Left ventricle myocardium inferior (tissue), 1 donor: ENCODE data around the gene GART. TPM values are rescaled to one million over a fixed set of nuclear protein-coding genes. Genes with fewer than 3 reads are reported as not detected.

Experiments
- DNase-seq: peaks from one replicate; pipeline ENCODE4 v3.0.0-alpha.2; 2020
- H3K27ac ChIP-seq: fragments of 200-600 bp; replicated peaks from 2 replicates; pipeline ENCODE4 v1.8.0; 2021
- H3K27me3 ChIP-seq: fragments of 200-600 bp; 2 replicates; pipeline ENCODE4 v1.8.0; 2021; ENCODE audit warnings: low read depth
- H3K36me3 ChIP-seq: fragments of 200-600 bp; 2 replicates; pipeline ENCODE4 v1.8.0; 2021
- H3K4me1 ChIP-seq: fragments of 200-600 bp; 2 replicates; pipeline ENCODE4 v1.8.0; 2021
- H3K4me3 ChIP-seq: fragments of 200-600 bp; 2 replicates; pipeline ENCODE4 v1.8.0; 2021; ENCODE audit warnings: mild to moderate bottlenecking, moderate library complexity
- H3K9me3 ChIP-seq: fragments of 200-600 bp; replicated peaks from 2 replicates; pipeline ENCODE4 v1.8.0; 2021
- intact Hi-C: fragments of 100-400 bp; cut with micrococcal nuclease; formaldehyde crosslinking; loops from one replicate; pipeline ENCODE4 v1.11.0; 2022
- total RNA-seq: library from RNA; stranded (reverse); fragmentation: NEBNext Ultra II Directional; extraction: Animal tissue kit (Norgen Biotek cat#: 25700); gene quantifications from one replicate; pipeline ENCODE4 v1.2.1, GENCODE V29; 2021
- TF ChIP-seq, protein P1 (sequence below): fragments of 200-600 bp; IDR thresholded peaks from 2 replicates; pipeline ENCODE4 v1.8.0; 2021; ENCODE audit warnings: antibody characterized with exemption, mild to moderate bottlenecking, borderline replicate concordance
- donor health status: DM: no; HTN: yes; CAD: no; lungs with severe emphysema.

The GART gene
- total RNA-seq, 1 donor from 2014 or later = 41.5 TPM

DNA sequence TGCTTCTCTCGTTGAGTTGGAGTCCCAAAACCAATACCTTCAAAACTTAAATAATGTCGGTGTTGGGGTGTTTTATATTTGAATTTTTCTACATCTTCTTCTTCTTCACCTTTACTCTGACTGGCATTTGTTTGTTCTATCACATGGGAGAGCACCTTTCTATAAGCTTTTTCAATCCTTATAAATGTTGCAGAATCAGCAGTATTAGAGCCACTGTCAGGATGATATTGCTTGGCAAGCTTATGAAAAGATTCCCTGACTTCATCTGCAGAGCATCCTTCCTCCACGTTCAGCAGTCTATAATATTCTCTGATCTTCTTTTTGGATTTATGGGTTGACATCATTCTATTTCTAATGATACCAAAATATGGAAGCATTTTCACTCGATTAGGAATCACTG, 53.0 kb downstream of the GART start:
- Histone ChIP-seq H3K27ac (no peak overlapping the region), H3K36me3 (no peaks in the 10 kb centered on the region), H3K9me3 (no peaks in the 10 kb centered on the region), H3K27me3 (no peaks in the 10 kb centered on the region), H3K4me3 (no peak overlapping the region), H3K4me1 (peaks cover 15% of the 10 kb centered on the region)
- no peak for DNase-seq
- intact Hi-C loops = no loop called here
- TF ChIP-seq, protein P1, sequence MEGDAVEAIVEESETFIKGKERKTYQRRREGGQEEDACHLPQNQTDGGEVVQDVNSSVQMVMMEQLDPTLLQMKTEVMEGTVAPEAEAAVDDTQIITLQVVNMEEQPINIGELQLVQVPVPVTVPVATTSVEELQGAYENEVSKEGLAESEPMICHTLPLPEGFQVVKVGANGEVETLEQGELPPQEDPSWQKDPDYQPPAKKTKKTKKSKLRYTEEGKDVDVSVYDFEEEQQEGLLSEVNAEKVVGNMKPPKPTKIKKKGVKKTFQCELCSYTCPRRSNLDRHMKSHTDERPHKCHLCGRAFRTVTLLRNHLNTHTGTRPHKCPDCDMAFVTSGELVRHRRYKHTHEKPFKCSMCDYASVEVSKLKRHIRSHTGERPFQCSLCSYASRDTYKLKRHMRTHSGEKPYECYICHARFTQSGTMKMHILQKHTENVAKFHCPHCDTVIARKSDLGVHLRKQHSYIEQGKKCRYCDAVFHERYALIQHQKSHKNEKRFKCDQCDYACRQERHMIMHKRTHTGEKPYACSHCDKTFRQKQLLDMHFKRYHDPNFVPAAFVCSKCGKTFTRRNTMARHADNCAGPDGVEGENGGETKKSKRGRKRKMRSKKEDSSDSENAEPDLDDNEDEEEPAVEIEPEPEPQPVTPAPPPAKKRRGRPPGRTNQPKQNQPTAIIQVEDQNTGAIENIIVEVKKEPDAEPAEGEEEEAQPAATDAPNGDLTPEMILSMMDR = no peak

DNA sequence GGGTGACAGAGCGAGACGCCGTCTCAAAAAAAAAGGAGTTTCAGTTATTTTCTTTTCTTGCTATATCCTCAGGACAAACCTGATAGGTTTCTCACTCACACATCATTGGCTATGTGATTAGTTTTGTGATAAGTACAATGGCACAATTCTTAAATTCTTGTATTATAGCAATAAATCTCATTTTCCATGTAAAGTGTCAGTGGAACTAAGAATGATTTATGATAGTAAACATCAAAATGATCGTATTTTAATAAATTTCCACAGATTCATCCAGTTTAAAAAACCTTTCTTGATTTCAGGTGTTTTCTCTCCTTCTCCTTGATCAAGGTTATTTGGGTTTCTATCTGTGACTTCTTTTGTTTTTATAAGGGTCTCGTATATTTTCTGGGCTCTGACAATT, 53.9 kb downstream of the GART start:
- intact Hi-C loops = no loop called here
- H3K9me3 ChIP-seq = no peaks in the 10 kb centered on the region
- no peak for DNase-seq

DNA sequence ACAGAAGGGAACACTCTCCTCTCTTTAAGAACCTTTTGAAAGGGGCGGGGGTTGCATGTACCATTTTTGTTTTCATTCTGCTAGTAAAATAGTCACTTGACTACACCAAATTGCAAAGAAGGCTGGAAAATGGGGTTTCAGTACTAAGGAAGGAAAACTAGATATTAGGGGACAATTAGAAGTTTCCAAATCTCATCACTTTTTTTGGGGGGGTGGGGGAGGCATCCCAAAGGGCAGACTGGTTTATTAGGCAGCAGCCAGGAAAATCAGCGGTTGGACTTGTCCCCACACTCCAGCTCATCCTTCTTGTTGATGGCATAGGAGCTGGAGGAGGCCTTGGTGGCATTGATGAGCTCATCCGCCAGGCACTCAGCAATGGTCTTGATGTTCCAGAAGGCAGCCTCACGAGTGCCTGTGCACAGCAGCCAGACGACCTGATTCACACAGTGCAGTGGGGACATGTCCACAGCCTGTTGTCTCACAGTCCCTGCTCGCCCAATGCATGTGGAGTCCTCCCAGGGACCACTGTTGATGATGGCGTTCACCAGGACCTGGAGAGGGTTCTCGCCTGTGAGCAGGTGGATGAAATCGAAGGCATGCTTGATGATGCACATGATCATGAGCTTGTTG, 60.5 kb downstream of the GART start:
- Histone ChIP-seq H3K27ac (no peak overlapping the region), H3K9me3 (no peaks in the 10 kb centered on the region), H3K4me3 (no peak overlapping the region), H3K4me1 (peaks cover 31% of the 10 kb centered on the region), H3K36me3 (no peaks in the 10 kb centered on the region), H3K27me3 (no peaks in the 10 kb centered on the region)
- DNase-seq = no peak
- intact Hi-C loops = no loop called here
- TF ChIP-seq, protein P1 = no peak

More for the DNA sequence above, 53.9 kb downstream of the GART start:
- TF ChIP-seq, protein P1 = no peak
- H3K27me3 ChIP-seq = no peaks in the 10 kb centered on the region
- H3K4me3 ChIP-seq = no peak overlapping the region
- no peaks in the 10 kb centered on the region for H3K36me3 ChIP-seq
- H3K27ac ChIP-seq = no peak overlapping the region
- H3K4me1 ChIP-seq = peaks cover 15% of the 10 kb centered on the region

DNA sequence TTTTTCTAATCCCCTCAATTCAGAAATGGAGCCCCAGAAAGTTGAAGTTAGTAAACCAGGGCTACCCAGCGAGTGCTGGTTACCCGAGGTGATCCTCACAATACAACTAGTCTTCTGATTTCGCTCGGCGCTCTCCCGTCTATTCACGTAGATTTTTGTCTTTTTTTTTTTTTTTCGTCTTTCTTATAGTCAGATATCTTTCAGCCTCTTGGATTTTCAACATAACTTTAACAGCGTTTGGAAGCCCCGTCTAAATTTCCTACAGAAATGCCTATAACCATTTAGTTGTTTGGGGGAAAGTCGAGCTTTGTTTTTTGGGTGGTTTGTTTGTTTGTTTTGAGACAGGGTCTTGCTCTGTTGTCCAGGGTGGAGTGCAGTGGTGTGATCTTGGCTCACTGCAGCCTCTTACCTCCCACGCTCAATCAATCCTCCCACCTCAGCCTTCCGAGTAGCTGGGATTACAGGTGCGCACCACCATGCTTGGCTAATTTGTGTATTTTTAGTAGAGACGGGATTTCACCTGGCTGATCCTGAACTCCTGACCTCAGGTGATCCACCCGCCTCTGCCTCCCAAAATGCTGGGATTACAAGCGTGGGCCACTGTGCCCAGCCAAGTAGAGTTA, 61.3 kb downstream of the GART start:
- intact Hi-C loops = no loop called here
- Histone ChIP-seq H3K27me3 (no peaks in the 10 kb centered on the region), H3K4me3 (peak overlapping the region; percentile 98), H3K27ac (peak overlapping the region; percentile 100), H3K36me3 (no peaks in the 10 kb centered on the region), H3K4me1 (peaks cover 31% of the 10 kb centered on the region), H3K9me3 (no peaks in the 10 kb centered on the region)
- TF ChIP-seq, protein P1 = no peak
- DNase-seq = no peak

DNA sequence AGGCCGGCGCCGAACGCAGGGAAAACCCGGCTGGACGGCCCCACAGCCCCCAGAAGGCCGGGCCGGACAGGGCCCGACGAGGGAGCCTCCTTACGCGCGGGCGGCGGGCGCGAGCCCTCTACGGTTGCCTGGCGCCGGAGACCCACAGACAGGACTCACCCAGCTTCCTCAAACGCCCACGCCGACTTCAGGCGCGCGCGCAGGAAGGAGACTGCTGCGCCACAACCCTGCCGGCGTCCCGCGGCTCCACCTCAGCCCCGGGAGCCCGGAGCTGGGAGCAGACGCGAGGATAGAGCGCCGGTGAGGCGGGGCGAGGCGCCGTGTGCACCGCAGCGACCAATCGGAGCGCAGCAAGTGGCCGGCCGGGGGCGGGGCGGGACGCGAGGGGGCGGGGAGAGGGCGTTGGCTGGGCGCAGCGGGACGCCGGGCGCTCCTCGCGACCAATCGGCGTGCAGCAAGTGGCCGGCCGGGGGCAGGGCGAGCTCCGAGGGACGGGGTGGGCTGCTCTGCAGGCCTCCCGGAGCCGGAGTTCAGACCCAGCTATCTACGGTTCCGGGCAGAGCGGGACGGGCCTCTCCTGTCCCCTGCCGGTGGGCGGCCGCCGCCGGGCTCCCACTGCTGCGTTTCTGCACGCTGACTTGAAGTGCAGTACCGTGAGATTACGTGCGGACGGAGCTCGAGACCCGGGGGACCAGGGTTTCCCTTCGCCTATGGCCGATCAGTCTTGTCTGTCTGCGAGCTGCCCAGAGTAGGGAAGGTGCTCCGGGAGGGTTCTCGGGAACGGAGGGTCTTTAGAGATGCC, 62.0 kb downstream of the GART start, which contains the start of gene TMEM50B:
TMEM50B (minus strand) TSS at position 296 of the 802 bp plus-strand sequence. CDS start 11,089 bp downstream, outside the sequence.
- peak; percentile 98 for DNase-seq

More for the DNA sequence above, 62.0 kb downstream of the GART start, which contains the start of gene TMEM50B:
- no peaks in the 10 kb centered on the region for H3K27me3 ChIP-seq
- H3K36me3 ChIP-seq = no peaks in the 10 kb centered on the region
- TF ChIP-seq, protein P1 = peak; percentile 69
- H3K9me3 ChIP-seq = no peaks in the 10 kb centered on the region
- intact Hi-C loops = no loop called here
- peak within 1 kb of the TSS; percentile 100 for H3K27ac ChIP-seq
- peak within 1 kb of the TSS; percentile 98 for H3K4me3 ChIP-seq
- H3K4me1 ChIP-seq = peaks cover 31% of the 10 kb centered on the region
